Measurements from ENCODE around the gene MFNG.

The MFNG gene

DNA sequence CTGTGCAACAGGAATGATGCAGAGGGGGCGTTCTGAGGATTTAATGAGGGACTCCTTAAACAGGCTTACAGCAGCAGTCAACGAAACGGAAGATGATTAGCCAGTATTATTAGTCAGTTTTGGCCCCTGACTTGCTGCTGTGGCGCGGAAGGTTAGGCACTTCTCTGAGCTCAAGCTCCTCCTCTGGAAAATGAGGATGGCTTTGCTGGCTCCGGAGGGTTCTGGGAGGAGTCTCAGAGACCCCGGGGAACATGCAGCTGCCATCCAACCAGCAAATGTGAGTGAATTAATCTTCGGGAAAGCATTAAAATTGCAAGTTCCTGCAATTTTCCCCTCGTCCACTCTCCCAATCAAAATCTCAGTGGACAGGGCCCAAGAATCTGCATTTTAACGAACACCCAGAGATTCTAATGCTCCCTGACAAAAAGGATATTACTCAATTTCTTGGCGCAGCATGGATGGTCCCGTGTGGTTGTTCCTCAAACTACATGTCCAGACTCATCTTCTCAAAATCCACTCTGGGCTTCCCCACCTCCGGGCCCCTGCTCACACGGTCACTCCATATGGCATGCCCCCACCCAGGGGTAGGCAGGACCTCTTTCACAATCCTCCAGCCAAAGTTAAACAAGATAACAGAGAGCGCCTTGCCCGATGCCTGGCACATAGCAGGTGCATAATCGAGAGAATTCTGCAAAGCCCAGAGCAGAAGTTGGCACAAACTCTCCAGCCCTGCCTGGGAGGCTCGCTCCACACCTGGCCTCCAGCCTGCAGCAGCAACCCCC, 65.3 kb downstream of the MFNG start:
- no peak for DNase-seq

DNA sequence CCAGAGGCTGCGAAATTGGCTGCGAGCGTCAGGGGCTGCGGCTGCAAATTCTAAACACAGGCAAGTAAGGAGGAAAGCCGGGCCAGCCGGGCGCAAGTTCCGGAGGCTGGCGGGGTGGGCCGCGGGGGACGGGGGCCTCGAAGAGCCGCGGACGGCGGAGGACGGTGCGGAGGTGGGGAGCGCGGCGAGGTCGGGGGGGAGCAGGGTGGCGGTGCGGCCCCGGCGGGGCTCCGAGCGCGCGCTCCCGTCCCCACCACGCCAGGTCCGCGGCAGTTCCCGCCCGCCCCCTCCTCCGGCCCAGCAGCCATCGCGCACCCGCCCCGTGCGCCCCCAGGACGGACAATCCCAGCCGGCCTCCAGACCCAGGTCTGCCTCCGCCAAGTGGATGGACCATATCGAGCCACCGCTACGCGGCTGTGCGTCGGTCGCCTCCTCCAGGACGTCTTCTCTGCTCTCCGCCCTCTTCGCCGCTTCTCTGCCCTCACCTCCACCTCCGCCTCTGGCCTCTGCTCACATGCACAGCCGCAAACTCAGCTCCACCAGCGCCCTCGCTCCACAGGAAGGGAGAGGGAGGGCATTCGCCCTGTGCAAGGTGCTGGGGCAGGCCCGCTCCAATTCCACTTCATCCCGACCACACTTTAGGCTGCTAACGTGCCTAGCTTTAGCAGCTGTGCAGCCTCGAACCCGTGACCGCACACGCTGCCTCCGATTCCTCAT, 66.1 kb downstream of the MFNG start:
- no peak for DNase-seq

DNA sequence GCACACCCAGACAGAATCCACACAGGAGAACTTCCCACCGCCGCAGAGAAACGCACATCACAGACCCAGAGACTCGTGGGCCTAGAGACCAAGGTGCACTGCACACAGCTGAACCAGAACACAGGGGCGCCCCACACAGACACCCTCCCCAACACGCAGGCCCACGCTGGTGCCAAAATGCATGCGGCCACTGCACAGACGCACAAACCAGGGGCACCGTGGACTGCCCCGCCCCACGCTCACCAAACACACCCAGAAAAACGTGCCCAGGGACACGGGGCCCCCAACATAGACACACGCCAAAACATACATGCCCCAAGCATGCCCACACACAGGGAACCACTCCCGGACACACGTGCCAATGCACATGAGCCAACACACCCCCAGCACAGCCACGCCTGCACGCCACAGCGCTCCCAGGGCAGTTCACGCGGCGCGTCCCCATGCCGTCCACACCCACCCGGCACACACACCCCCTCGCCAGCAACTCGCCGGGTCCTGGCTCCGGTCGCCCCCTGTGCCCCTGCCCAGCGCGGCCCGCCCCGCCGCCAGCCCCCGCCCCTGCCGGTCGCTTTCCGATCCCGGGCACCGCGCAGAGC, 66.7 kb downstream of the MFNG start:
- DNase-seq: no peak

All from NCI-H1694 (cell line).